NCI-H345 treated with DMSO at 0.1 percent for 48 hours (cell line): Measurements from ENCODE around the gene ERC1.

Source experiments
- DNase-seq: peaks from one replicate; lab custom pipeline; 2025; ENCODE audit not compliant: unreplicated experiment; lab: John Stamatoyannopoulos, UW

Gene ERC1

GRCh38 chr12:1380171-1380851, 389.3 kb downstream of the ERC1 start:
- no peak for DNase-seq

GRCh38 chr12:1382151-1382550, 391.1 kb downstream of the ERC1 start:
- no peak for DNase-seq

GRCh38 chr12:1382826-1383225, 391.8 kb downstream of the ERC1 start:
- no peak for DNase-seq

- no peak for DNase-seq
Measured at GRCh38 chr12:1383758-1384157, 392.7 kb downstream of the ERC1 start.

GRCh38 chr12:1384910-1385309, 393.9 kb downstream of the ERC1 start:
- no peak for DNase-seq

GRCh38 chr12:1391722-1392121, 400.7 kb downstream of the ERC1 start:
- DNase-seq = no peak

GRCh38 chr12:1395421-1395955, 404.5 kb downstream of the ERC1 start:
- no peak for DNase-seq

GRCh38 chr12:1398673-1399072, 407.6 kb downstream of the ERC1 start:
- DNase-seq = no peak

GRCh38 chr12:1401891-1402290, 410.9 kb downstream of the ERC1 start:
- no peak for DNase-seq

GRCh38 chr12:1403417-1403816, 412.4 kb downstream of the ERC1 start:
- DNase-seq = no peak

GRCh38 chr12:1405619-1406018, 414.6 kb downstream of the ERC1 start:
- no peak for DNase-seq

GRCh38 chr12:1410794-1411193, 419.8 kb downstream of the ERC1 start:
- no peak for DNase-seq

GRCh38 chr12:1413930-1414329, 422.9 kb downstream of the ERC1 start:
- DNase-seq = no peak

- DNase-seq = no peak
Measured at GRCh38 chr12:1418144-1418543, 427.1 kb downstream of the ERC1 start.

GRCh38 chr12:1419849-1420371, 428.9 kb downstream of the ERC1 start:
- no peak for DNase-seq

- DNase-seq = no peak
Measured at GRCh38 chr12:1421091-1421846, 430.2 kb downstream of the ERC1 start.

GRCh38 chr12:1422604-1423315, 431.7 kb downstream of the ERC1 start:
- no peak for DNase-seq

- DNase-seq = no peak
Measured at GRCh38 chr12:1424674-1425395, 433.8 kb downstream of the ERC1 start.

GRCh38 chr12:1425396-1425729, 434.3 kb downstream of the ERC1 start:
- DNase-seq = no peak

- DNase-seq = no peak
Measured at GRCh38 chr12:1428671-1429070, 437.6 kb downstream of the ERC1 start.

GRCh38 chr12:1429980-1430379, 439.0 kb downstream of the ERC1 start:
- no peak for DNase-seq
